Adipocyte (in vitro differentiated cells): ENCODE measurements around the gene SPART.
A peak's percentile ranks its signal among the peaks of the same experiment; 100 is the strongest.

ENCODE experiments used
- DNase-seq: peaks from one replicate; pipeline ENCODE4 v3.0.0-alpha.2; 2015; ENCODE audit warnings: low read depth
- H3K27me3 ChIP-seq: replicated peaks from 2 replicates; pipeline ENCODE4 v1.7.0; 2013; ENCODE audit warnings: mild to moderate bottlenecking, low read length, moderate library complexity; ENCODE audit not compliant: control insufficient read depth, insufficient read depth
- H3K36me3 ChIP-seq: 2 replicates; pipeline ENCODE4 v1.7.0; 2013; ENCODE audit warnings: low read length, mild to moderate bottlenecking, moderate library complexity; ENCODE audit not compliant: control insufficient read depth, insufficient read depth, severe bottlenecking
- H3K4me1 ChIP-seq: 2 replicates; pipeline ENCODE4 v1.7.0; 2013; ENCODE audit warnings: mild to moderate bottlenecking, low read length, moderate library complexity; ENCODE audit not compliant: control insufficient read depth, insufficient read depth
- H3K4me3 ChIP-seq: 2 replicates; pipeline ENCODE4 v1.7.0; 2013; ENCODE audit warnings: mild to moderate bottlenecking, low read length, moderate library complexity
- H3K9ac ChIP-seq: 2 replicates; pipeline ENCODE4 v1.7.0; 2013; ENCODE audit warnings: mild to moderate bottlenecking, low read length, moderate library complexity
- H3K9me3 ChIP-seq: 2 replicates; pipeline ENCODE4 v1.7.0; 2013; ENCODE audit warnings: mild to moderate bottlenecking, low read length, moderate library complexity; ENCODE audit not compliant: control insufficient read depth

Gene SPART

GRCh38 chr13:36352350-36352749, 6.2 kb upstream of the SPART start:
- Histone ChIP-seq H3K4me3 (no peak overlapping the region), H3K9ac (peak overlapping the region; percentile 36), H3K36me3 (no peaks in the 10 kb centered on the region), H3K4me1 (peaks cover 34% of the 10 kb centered on the region), H3K9me3 (no peaks in the 10 kb centered on the region), H3K27me3 (no peaks in the 10 kb centered on the region)
- peak; percentile 25 for DNase-seq

GRCh38 chr13:36347531-36348210, 1.5 kb upstream of the SPART start:
- H3K4me3 ChIP-seq, result peak overlapping the region; percentile 98
- DNase-seq, result no peak
- H3K9me3 ChIP-seq, result no peaks in the 10 kb centered on the region

GRCh38 chr13:36345438-36346221, 564 bp downstream of the SPART start:
- DNase-seq, result peak; percentile 94
- Histone ChIP-seq H3K4me1 (peaks cover 48% of the 10 kb centered on the region), H3K36me3 (no peaks in the 10 kb centered on the region), H3K4me3 (peak overlapping the region; percentile 98), H3K9ac (peak overlapping the region; percentile 99), H3K27me3 (no peaks in the 10 kb centered on the region), H3K9me3 (no peaks in the 10 kb centered on the region)

More at GRCh38 chr13:36347531-36348210, 1.5 kb upstream of the SPART start:
- H3K9ac ChIP-seq, result peak overlapping the region; percentile 99
- peaks cover 41% of the 10 kb centered on the region for H3K4me1 ChIP-seq
- no peaks in the 10 kb centered on the region for H3K27me3 ChIP-seq
- H3K36me3 ChIP-seq, result no peaks in the 10 kb centered on the region

- H3K36me3 ChIP-seq, result no peaks in the 10 kb centered on the region
- no peaks in the 10 kb centered on the region for H3K27me3 ChIP-seq
- peak overlapping the region; percentile 99 for H3K9ac ChIP-seq
- DNase-seq, result peak; percentile 48
- H3K9me3 ChIP-seq, result no peaks in the 10 kb centered on the region
- peak overlapping the region; percentile 98 for H3K4me3 ChIP-seq
- H3K4me1 ChIP-seq, result peaks cover 48% of the 10 kb centered on the region
These were observed 1.2 kb downstream of the SPART start for GRCh38 chr13:36344886-36345437.

- H3K4me3 ChIP-seq, result peak overlapping the region; percentile 98
- peak; percentile 85 for DNase-seq
- peak overlapping the region; percentile 99 for H3K9ac ChIP-seq
- H3K27me3 ChIP-seq, result no peaks in the 10 kb centered on the region
- H3K36me3 ChIP-seq, result no peaks in the 10 kb centered on the region
- H3K4me1 ChIP-seq, result peaks cover 48% of the 10 kb centered on the region
- no peaks in the 10 kb centered on the region for H3K9me3 ChIP-seq
These were observed 2.0 kb downstream of the SPART start for GRCh38 chr13:36344173-36344572.

- Histone ChIP-seq H3K27me3 (no peaks in the 10 kb centered on the region), H3K4me3 (peak overlapping the region; percentile 98), H3K4me1 (peaks cover 48% of the 10 kb centered on the region), H3K36me3 (no peaks in the 10 kb centered on the region), H3K9me3 (no peaks in the 10 kb centered on the region), H3K9ac (peak overlapping the region; percentile 99)
- DNase-seq, result no peak
These were observed 2.4 kb downstream of the SPART start for GRCh38 chr13:36343766-36344165.

GRCh38 chr13:36342715-36343114, 3.5 kb downstream of the SPART start:
- peak overlapping the region; percentile 20 for H3K4me3 ChIP-seq
- no peak for DNase-seq
- no peaks in the 10 kb centered on the region for H3K9me3 ChIP-seq
- no peak overlapping the region for H3K9ac ChIP-seq
- peaks cover 48% of the 10 kb centered on the region for H3K4me1 ChIP-seq
- no peaks in the 10 kb centered on the region for H3K36me3 ChIP-seq
- H3K27me3 ChIP-seq, result no peaks in the 10 kb centered on the region

- peak; percentile 55 for DNase-seq
- Histone ChIP-seq H3K4me1 (peaks cover 40% of the 10 kb centered on the region), H3K9me3 (no peaks in the 10 kb centered on the region), H3K27me3 (no peaks in the 10 kb centered on the region), H3K36me3 (peaks cover 5% of the 10 kb centered on the region), H3K9ac (no peak overlapping the region), H3K4me3 (peak overlapping the region; percentile 20)
These were observed 4.5 kb downstream of the SPART start for GRCh38 chr13:36341718-36342117.

GRCh38 chr13:36339600-36340155, 6.5 kb downstream of the SPART start:
- no peak overlapping the region for H3K9ac ChIP-seq
- H3K4me3 ChIP-seq, result no peak overlapping the region
- H3K9me3 ChIP-seq, result no peaks in the 10 kb centered on the region
- peaks cover 39% of the 10 kb centered on the region for H3K4me1 ChIP-seq
- H3K36me3 ChIP-seq, result peaks cover 11% of the 10 kb centered on the region
- no peak for DNase-seq
- no peaks in the 10 kb centered on the region for H3K27me3 ChIP-seq

- no peaks in the 10 kb centered on the region for H3K27me3 ChIP-seq
- no peaks in the 10 kb centered on the region for H3K9me3 ChIP-seq
- no peak overlapping the region for H3K4me3 ChIP-seq
- peaks cover 20% of the 10 kb centered on the region for H3K36me3 ChIP-seq
- no peak overlapping the region for H3K9ac ChIP-seq
- no peak for DNase-seq
- peaks cover 34% of the 10 kb centered on the region for H3K4me1 ChIP-seq
These were observed 8.1 kb downstream of the SPART start for GRCh38 chr13:36337938-36338641.
